GM19240 (cell line): ENCODE data around the gene RNF123.
"Not testable (repeated sequence)": the region's sequence is repeated elsewhere in the genome, so short reads cannot be mapped to it uniquely, and the experiment has no call there.

ENCODE experiments used
- DNase-seq: peaks from one replicate; pipeline ENCODE4 v3.0.0; 2011; ENCODE audit warnings: low spot score; ENCODE audit not compliant: insufficient read length

Gene RNF123

GRCh38 chr3:49680493-49681231 is 8.7 kb upstream of the RNF123 start:
- no peak for DNase-seq

GRCh38 chr3:49681232-49681522 is 8.2 kb upstream of the RNF123 start:
- DNase-seq: no peak

- DNase-seq: no peak
Observed at GRCh38 chr3:49681543-49681942, 7.8 kb upstream of the RNF123 start.

- no peak for DNase-seq
Observed at GRCh38 chr3:49683162-49683561, 6.2 kb upstream of the RNF123 start.

- DNase-seq: not testable (repeated sequence)
Observed at GRCh38 chr3:49684453-49684852, 4.9 kb upstream of the RNF123 start.

GRCh38 chr3:49685103-49685502 is 4.3 kb upstream of the RNF123 start:
- DNase-seq: not testable (repeated sequence)

- DNase-seq: not testable (repeated sequence)
Observed at GRCh38 chr3:49685846-49686245, 3.5 kb upstream of the RNF123 start.

- DNase-seq: not testable (repeated sequence)
Observed at GRCh38 chr3:49686346-49686745, 3.0 kb upstream of the RNF123 start.

GRCh38 chr3:49686769-49687423 is 2.5 kb upstream of the RNF123 start:
- DNase-seq: not testable (repeated sequence)

- not testable (repeated sequence) for DNase-seq
Observed at GRCh38 chr3:49687424-49687795, 1.9 kb upstream of the RNF123 start.

GRCh38 chr3:49688338-49689045 is 865 bp upstream of the RNF123 start:
- not testable (repeated sequence) for DNase-seq

- DNase-seq: not testable (repeated sequence)
Observed at GRCh38 chr3:49689908-49690624, 709 bp downstream of the RNF123 start.

GRCh38 chr3:49690856-49691255 is 1.5 kb downstream of the RNF123 start:
- DNase-seq: not testable (repeated sequence)

GRCh38 chr3:49691481-49691880 is 2.1 kb downstream of the RNF123 start:
- DNase-seq: not testable (repeated sequence)

- DNase-seq: not testable (repeated sequence)
Observed at GRCh38 chr3:49694409-49695070, 5.2 kb downstream of the RNF123 start.

- DNase-seq: not testable (repeated sequence)
Observed at GRCh38 chr3:49695350-49696015, 6.1 kb downstream of the RNF123 start.

GRCh38 chr3:49699281-49699979 is 10.1 kb downstream of the RNF123 start:
- no peak for DNase-seq

- no peak for DNase-seq
Observed at GRCh38 chr3:49700014-49700413, 10.7 kb downstream of the RNF123 start.

- DNase-seq: no peak
Observed at GRCh38 chr3:49700453-49701128, 11.2 kb downstream of the RNF123 start.
